ENCODE results near the gene DIPK1C. TPM values are rescaled to one million over a fixed set of nuclear protein-coding genes. Genes with fewer than 3 reads are reported as not detected.

DIPK1C gene
- total RNA-seq, 1 donor from 2014 or later, result not detected

- peak overlapping the region; percentile 90 for H3K4me3 Mint-ChIP-seq (ENCODE audit: unreplicated experiment)
- Histone ChIP-seq H3K9ac (ENCODE audit: low read length) (no peak overlapping the region), H3K9me3 (ENCODE audit: insufficient read depth, low read depth, low read length) (no peaks in the 10 kb centered on the region), H3K4me3 (ENCODE audit: insufficient read depth, low read depth, low read length) (no peak overlapping the region), H3K4me1 (ENCODE audit: insufficient read depth, low read length) (peaks cover 16% of the 10 kb centered on the region), H3K27ac (ENCODE audit: low read depth, low read length) (no peak overlapping the region), H3K27me3 (ENCODE audit: insufficient read depth, low read length) (no peaks in the 10 kb centered on the region), H3K4me2 (ENCODE audit: low read length) (peak overlapping the region; percentile 90), H2AFZ (ENCODE audit: low read depth, low read length) (no peak overlapping the region), H4K20me1 (ENCODE audit: insufficient read depth, low read length) (no peaks in the 10 kb centered on the region), H3K79me2 (ENCODE audit: insufficient read depth, low read length) (peaks cover 38% of the 10 kb centered on the region), H3K36me3 (ENCODE audit: insufficient read depth, low read length) (peaks cover 12% of the 10 kb centered on the region)
- TF ChIP-seq EZH2 (IDR thresholded peaks at IDR 0.05; ENCODE audit: insufficient read depth, low read length), result no peak
- no peak for TF ChIP-seq CTCF (IDR thresholded peaks at IDR 0.05; ENCODE audit: insufficient read depth, low read depth, low read length)
- H3K27me3 Mint-ChIP-seq (ENCODE audit: low read depth, unreplicated experiment), result no peaks in the 10 kb centered on the region
- no peaks in the 10 kb centered on the region for H3K9me3 Mint-ChIP-seq (ENCODE audit: unreplicated experiment)
- DNase-seq (ENCODE audit: low read depth), result no peak
- peaks cover 4% of the 10 kb centered on the region for H3K36me3 Mint-ChIP-seq (ENCODE audit: low read depth, unreplicated experiment)
- no peak overlapping the region for H3K27ac Mint-ChIP-seq (ENCODE audit: unreplicated experiment)
- FAIRE-seq, result no peak
- peaks cover 24% of the 10 kb centered on the region for H3K4me1 Mint-ChIP-seq (ENCODE audit: low read depth, unreplicated experiment)
These were observed 40.7 kb upstream of the DIPK1C start for GRCh38 chr18:74497778-74498177.

DNA sequence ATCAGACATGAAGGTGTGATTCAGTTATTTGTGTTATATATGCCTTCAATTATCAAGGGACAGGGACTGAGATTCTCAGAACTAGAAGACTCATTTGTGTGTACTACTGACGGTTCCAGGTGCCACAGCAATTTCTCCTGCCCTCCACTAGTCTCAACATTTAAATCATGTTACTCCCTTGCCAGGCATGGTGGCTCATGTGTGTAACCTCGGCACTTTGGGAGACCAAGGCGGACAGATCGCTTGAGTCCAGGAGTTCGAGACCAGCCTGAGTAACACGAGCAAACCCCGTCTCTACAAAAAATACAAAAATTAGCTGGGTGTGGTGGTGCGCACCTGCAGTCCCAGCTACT is 40.2 kb upstream of the DIPK1C start:
- H3K9me3 Mint-ChIP-seq (ENCODE audit: unreplicated experiment), result peaks cover 1% of the 10 kb centered on the region
- FAIRE-seq, result no peak
- peaks cover 24% of the 10 kb centered on the region for H3K4me1 Mint-ChIP-seq (ENCODE audit: low read depth, unreplicated experiment)
- H3K27ac Mint-ChIP-seq (ENCODE audit: unreplicated experiment), result no peak overlapping the region
- Histone ChIP-seq H3K27ac (ENCODE audit: low read depth, low read length) (no peak overlapping the region), H3K36me3 (ENCODE audit: insufficient read depth, low read length) (peaks cover 8% of the 10 kb centered on the region), H2AFZ (ENCODE audit: low read depth, low read length) (no peak overlapping the region), H3K9me3 (ENCODE audit: insufficient read depth, low read depth, low read length) (no peaks in the 10 kb centered on the region), H3K27me3 (ENCODE audit: insufficient read depth, low read length) (no peaks in the 10 kb centered on the region), H3K4me2 (ENCODE audit: low read length) (peak overlapping the region; percentile 90), H3K9ac (ENCODE audit: low read length) (peak overlapping the region; percentile 96), H4K20me1 (ENCODE audit: insufficient read depth, low read length) (no peaks in the 10 kb centered on the region), H3K4me1 (ENCODE audit: insufficient read depth, low read length) (peaks cover 16% of the 10 kb centered on the region), H3K79me2 (ENCODE audit: insufficient read depth, low read length) (peaks cover 38% of the 10 kb centered on the region), H3K4me3 (ENCODE audit: insufficient read depth, low read depth, low read length) (peak overlapping the region; percentile 79)
- H3K27me3 Mint-ChIP-seq (ENCODE audit: low read depth, unreplicated experiment), result no peaks in the 10 kb centered on the region
- H3K4me3 Mint-ChIP-seq (ENCODE audit: unreplicated experiment), result peak overlapping the region; percentile 90
- no peak for DNase-seq (ENCODE audit: low read depth)
- TF ChIP-seq EZH2 (IDR thresholded peaks at IDR 0.05; ENCODE audit: insufficient read depth, low read length) (no peak), CTCF (IDR thresholded peaks at IDR 0.05; ENCODE audit: insufficient read depth, low read depth, low read length) (no peak)
- peaks cover 4% of the 10 kb centered on the region for H3K36me3 Mint-ChIP-seq (ENCODE audit: low read depth, unreplicated experiment)

DNA sequence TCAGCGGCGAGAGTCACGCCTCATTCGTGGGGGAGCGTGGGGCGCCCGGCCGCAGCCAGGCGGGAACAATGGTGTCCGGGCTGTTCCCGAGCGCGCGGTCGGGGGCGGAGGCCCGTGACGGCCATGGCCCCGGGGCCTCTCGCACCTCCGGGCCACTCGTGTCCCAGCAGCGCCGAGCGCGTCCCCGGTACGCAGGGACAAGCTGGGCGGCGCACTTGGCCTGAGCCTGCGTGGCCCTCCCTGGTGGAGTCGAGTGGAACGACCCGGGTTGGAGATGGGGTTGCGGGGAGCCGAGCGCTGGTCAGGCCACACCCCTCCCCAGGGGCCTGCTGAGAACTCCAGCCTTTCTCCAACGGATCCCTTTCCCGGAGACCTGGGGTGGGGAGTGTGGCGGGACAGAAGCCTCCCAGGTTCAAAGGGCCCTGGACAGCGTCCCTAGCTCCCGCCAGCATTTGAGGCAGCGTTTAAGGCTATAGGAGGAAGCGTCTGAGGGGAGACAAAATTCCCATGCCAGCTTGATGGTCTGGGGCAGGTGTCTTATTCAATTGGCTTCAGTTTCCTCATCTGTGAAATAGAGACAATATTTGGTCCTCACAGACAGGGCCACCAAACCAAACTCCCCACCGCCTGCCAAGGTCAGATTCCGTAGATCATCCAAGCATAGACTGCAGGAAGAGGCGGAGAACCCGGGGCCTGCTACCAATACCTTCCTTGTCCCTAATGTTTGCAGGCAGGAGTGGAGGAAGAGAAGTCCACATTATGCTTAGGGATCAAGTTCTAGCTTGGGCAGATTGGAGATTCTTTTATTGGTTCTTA is 39.6 kb upstream of the DIPK1C start:
- FAIRE-seq, result no peak
- no peak for TF ChIP-seq CTCF (IDR thresholded peaks at IDR 0.05; ENCODE audit: insufficient read depth, low read depth, low read length)
- no peak for TF ChIP-seq EZH2 (IDR thresholded peaks at IDR 0.05; ENCODE audit: insufficient read depth, low read length)
- peak overlapping the region; percentile 79 for H3K4me3 ChIP-seq (ENCODE audit: insufficient read depth, low read depth, low read length)
- peak; percentile 37 for DNase-seq (ENCODE audit: low read depth)
- Mint-ChIP-seq H3K27me3 (ENCODE audit: low read depth, unreplicated experiment) (no peaks in the 10 kb centered on the region), H3K4me1 (ENCODE audit: low read depth, unreplicated experiment) (peaks cover 24% of the 10 kb centered on the region), H3K4me3 (ENCODE audit: unreplicated experiment) (peak overlapping the region; percentile 90), H3K36me3 (ENCODE audit: low read depth, unreplicated experiment) (peaks cover 4% of the 10 kb centered on the region), H3K9me3 (ENCODE audit: unreplicated experiment) (peaks cover 4% of the 10 kb centered on the region), H3K27ac (ENCODE audit: unreplicated experiment) (peak overlapping the region; percentile 80)
- H3K27me3 ChIP-seq (ENCODE audit: insufficient read depth, low read length), result no peaks in the 10 kb centered on the region
- H3K36me3 ChIP-seq (ENCODE audit: insufficient read depth, low read length), result peaks cover 4% of the 10 kb centered on the region
- no peaks in the 10 kb centered on the region for H3K9me3 ChIP-seq (ENCODE audit: insufficient read depth, low read depth, low read length)
- H4K20me1 ChIP-seq (ENCODE audit: insufficient read depth, low read length), result no peaks in the 10 kb centered on the region
- peaks cover 38% of the 10 kb centered on the region for H3K79me2 ChIP-seq (ENCODE audit: insufficient read depth, low read length)
- peak overlapping the region; percentile 94 for H2AFZ ChIP-seq (ENCODE audit: low read depth, low read length)
- H3K4me1 ChIP-seq (ENCODE audit: insufficient read depth, low read length), result peaks cover 16% of the 10 kb centered on the region
- H3K9ac ChIP-seq (ENCODE audit: low read length), result peak overlapping the region; percentile 96
- H3K4me2 ChIP-seq (ENCODE audit: low read length), result peak overlapping the region; percentile 90
- H3K27ac ChIP-seq (ENCODE audit: low read depth, low read length), result peak overlapping the region; percentile 92

Data from astrocyte (in vitro differentiated cells and primary cell).